Pancreas (tissue), 10 donors: Measurements from ENCODE around the gene IGLON5. TPM values are rescaled to one million over a fixed set of nuclear protein-coding genes. Genes with fewer than 3 reads are reported as not detected.

Source experiments
- ATAC-seq, 4 donors: fragments of 200-7000 bp; cut with Tn5 transposase; one replicate each; pipeline versions ENCODE4 v1.8.0 to v1.9.1; 2020; ENCODE audit warnings: mild to moderate bottlenecking in 4 of 4, moderate library complexity in 4 of 4
- DNase-seq, 6 donors: peaks; one replicate each; pipeline ENCODE4 v3.0.0-alpha.2; 2020
- FAIRE-seq: peaks from 2 replicates; lab custom pipeline; 2012; peaks lifted over from hg19 to GRCh38; lab: Jason Lieb, UNC
- H3K27ac ChIP-seq, 4 donors: fragments of 200-600 bp; sonication (generic); 1 replicate in 3 of 4; 2 replicates in 1 of 4; pipeline versions ENCODE4 v1.5.0 to v1.8.0; 2020
- H3K27me3 ChIP-seq, 4 donors: fragments of 200-600 bp; one replicate each; pipeline ENCODE4 v1.8.0; 2021
- H3K36me3 ChIP-seq, 3 donors: fragments of 200-600 bp; sonication (generic) in 1 of 3; one replicate each; pipeline versions ENCODE4 v1.5.0 to v1.8.0; 2020 to 2021
- H3K4me1 ChIP-seq, 3 donors: fragments of 200-600 bp; one replicate each; pipeline ENCODE4 v1.8.0; 2021
- H3K4me3 ChIP-seq, 4 donors: fragments of 200-600 bp; sonication (generic) in 2 of 4; one replicate each; pipeline versions ENCODE4 v1.5.0 to v1.8.0; 2020 to 2021
- H3K9me3 ChIP-seq, 4 donors: fragments of 200-600 bp; one replicate each; pipeline ENCODE4 v1.8.0; 2021
- WGBS, 2 donors: extraction: QIAGEN DNeasy Blood & Tissue Kit; methylation state at CpG; one replicate each; pipeline ENCODE4 v1.1.7; 2013; 5-methylcytosine and 5-hydroxymethylcytosine counted together
- intact Hi-C, 3 donors: fragments of 100-400 bp; cut with DNase I; formaldehyde crosslinking; loops; one replicate each; pipeline versions ENCODE4 v1.11.1 to v1.14.2; 2022
- polyA plus RNA-seq, 2 donors: library from polyadenylated mRNA; stranded (reverse); fragments of 200-250 nt; gene quantifications; one replicate each; pipeline ENCODE4 v1.2.3, GENCODE V29; 2013
- total RNA-seq, 6 donors: library from RNA; stranded (reverse); fragmentation: NEBNext Ultra II Directional in 4 of 6; extraction: Animal tissue kit (Norgen Biotek cat#: 25700) in 4 of 6; gene quantifications; one replicate each; pipeline versions ENCODE4 v1.2.1 to v1.2.4, GENCODE V29; 2021 to 2023
- TF ChIP-seq, protein P1 (sequence below), 4 donors: fragments of 200-600 bp; sonication (generic) in 3 of 4; IDR thresholded peaks; one replicate each; pipeline versions ENCODE4 v1.5.0 to v1.8.0; 2021; ENCODE audit warnings: antibody characterized with exemption in 4 of 4
- donor health status: healthy with polysubstance abuse.
- donor health status: DM: no; HTN: no; CAD: no; lungs with moderate emphysema.
- donor health status: DM: no; HTN: no; CAD: no.
- donor health status: control.
- donor health status: control.
- donor health status: Bipolar disorder and iron deficiency.
- donor health status: DM: yes; HTN: yes; CAD: no.
- donor health status: DM: no; HTN: no; CAD: no.
- donor health status: DM: no; HTN: no; CAD: no.
- donor health status: DM: yes; HTN: yes; CAD: no.

The IGLON5 gene
- total and polyA plus RNA-seq, 8 donors = 0.06 to 0.09 (median 0.07) TPM; not detected in 4

DNA sequence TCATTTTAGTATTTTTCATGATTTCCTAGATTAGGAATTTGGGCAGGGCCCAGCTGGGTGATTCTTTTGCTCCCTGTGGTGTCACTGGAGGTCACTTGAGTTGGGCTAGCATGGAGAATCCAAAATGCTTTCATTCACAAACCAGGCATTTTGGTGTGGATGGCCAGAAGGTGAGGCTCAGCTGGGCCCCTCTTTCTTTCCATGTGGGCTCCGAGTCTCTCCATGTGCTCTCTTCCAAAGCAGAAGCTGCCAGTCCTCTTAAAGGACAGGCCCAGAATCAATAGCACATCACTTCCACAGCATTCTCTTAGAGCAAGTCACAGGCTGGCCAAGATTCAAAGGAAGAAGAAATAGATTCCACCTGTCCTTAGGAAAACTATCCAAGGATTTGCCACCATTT, 21.8 kb upstream of the IGLON5 start:
- DNase-seq (no peak), ATAC-seq (no peak), FAIRE-seq (no peak)
- WGBS, 2 donors = 52 to 60% methylated on average over 1 of the region's 1 CpG
- Histone ChIP-seq H3K27me3 (peaks cover 0 to 4% (median 0%) of the 10 kb centered on the region in 4 donors), H3K36me3 (no peaks in the 10 kb centered on the region), H3K27ac (no peak overlapping the region), H3K4me1 (no peaks in the 10 kb centered on the region), H3K9me3 (no peaks in the 10 kb centered on the region), H3K4me3 (no peak overlapping the region)
- TF ChIP-seq, protein P1, sequence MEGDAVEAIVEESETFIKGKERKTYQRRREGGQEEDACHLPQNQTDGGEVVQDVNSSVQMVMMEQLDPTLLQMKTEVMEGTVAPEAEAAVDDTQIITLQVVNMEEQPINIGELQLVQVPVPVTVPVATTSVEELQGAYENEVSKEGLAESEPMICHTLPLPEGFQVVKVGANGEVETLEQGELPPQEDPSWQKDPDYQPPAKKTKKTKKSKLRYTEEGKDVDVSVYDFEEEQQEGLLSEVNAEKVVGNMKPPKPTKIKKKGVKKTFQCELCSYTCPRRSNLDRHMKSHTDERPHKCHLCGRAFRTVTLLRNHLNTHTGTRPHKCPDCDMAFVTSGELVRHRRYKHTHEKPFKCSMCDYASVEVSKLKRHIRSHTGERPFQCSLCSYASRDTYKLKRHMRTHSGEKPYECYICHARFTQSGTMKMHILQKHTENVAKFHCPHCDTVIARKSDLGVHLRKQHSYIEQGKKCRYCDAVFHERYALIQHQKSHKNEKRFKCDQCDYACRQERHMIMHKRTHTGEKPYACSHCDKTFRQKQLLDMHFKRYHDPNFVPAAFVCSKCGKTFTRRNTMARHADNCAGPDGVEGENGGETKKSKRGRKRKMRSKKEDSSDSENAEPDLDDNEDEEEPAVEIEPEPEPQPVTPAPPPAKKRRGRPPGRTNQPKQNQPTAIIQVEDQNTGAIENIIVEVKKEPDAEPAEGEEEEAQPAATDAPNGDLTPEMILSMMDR (IDR thresholded peaks at IDR 0.05) = no peak
- intact Hi-C loops = no loop called here

DNA sequence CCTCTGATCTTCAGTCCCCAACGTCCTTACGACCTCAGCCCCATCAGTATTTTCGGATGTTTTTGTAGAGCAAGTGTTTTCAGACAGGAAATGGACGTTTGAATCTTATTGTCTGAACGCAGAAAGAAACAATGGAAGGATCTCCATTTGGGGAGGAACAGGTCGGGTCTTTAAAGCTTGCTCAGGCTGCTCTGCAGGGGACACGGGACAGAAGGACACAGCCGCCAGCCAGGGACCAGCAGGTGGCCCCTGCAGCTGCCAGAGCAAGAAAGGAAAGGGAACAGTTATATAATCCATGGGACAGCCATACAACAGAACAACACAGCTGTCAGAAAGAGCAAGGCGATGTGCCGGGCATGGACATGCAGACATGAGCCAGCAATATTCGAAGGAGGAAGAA, 18.5 kb upstream of the IGLON5 start:
- Histone ChIP-seq H3K9me3 (no peaks in the 10 kb centered on the region), H3K36me3 (no peaks in the 10 kb centered on the region), H3K27me3 (peaks cover 0 to 4% (median 0%) of the 10 kb centered on the region in 4 donors), H3K4me1 (no peaks in the 10 kb centered on the region), H3K27ac (no peak overlapping the region), H3K4me3 (no peak overlapping the region)
- intact Hi-C loops = no loop called here
- ATAC-seq (no peak), DNase-seq (no peak), FAIRE-seq (no peak)
- 24 to 25% methylated on average over 11 of the region's 11 CpGs for WGBS, 2 donors
- TF ChIP-seq, protein P1 (IDR thresholded peaks at IDR 0.05) = no peak

DNA sequence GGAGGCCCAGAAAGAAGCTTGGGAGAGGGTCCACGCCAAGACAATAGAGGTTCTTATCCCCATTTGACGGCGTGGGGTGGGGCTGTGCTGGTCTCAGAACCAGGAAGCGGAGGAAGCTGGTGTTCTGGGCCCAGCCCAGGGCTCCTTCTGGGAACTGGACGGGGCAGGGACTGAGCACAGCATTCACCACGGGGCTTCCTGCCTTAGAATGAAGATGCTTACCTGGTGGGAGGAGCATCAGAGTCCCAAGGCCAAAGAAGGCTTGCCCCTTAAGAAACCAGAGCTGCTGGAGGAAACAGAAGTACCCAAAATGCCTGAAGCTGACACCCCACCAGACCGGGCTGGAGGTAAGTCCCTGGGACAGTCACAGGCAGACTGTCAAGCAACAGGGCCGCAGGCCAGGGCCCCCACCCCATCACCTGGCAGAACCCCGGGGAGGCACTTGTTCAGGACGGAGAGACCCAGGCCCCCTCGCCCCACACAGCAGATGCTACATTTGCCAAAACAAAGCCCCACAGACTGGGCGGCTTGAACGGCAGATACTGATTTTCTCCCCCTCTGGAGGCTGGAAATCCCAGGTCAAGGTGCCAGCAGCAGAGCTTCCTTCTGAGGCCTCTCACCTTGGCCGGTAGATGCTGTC, 17.8 kb upstream of the IGLON5 start:
- Histone ChIP-seq H3K27me3 (peaks cover 0 to 4% (median 0%) of the 10 kb centered on the region in 4 donors), H3K4me3 (no peak overlapping the region), H3K9me3 (no peaks in the 10 kb centered on the region), H3K27ac (no peak overlapping the region), H3K36me3 (no peaks in the 10 kb centered on the region), H3K4me1 (no peaks in the 10 kb centered on the region)
- WGBS, 2 donors = 47 to 56% methylated on average over 13 to 14 of the region's 14 CpGs
- DNase-seq = no peak
- ATAC-seq = no peak
- FAIRE-seq = no peak
- intact Hi-C loops = no loop called here
- TF ChIP-seq, protein P1 (IDR thresholded peaks at IDR 0.05) = no peak

DNA sequence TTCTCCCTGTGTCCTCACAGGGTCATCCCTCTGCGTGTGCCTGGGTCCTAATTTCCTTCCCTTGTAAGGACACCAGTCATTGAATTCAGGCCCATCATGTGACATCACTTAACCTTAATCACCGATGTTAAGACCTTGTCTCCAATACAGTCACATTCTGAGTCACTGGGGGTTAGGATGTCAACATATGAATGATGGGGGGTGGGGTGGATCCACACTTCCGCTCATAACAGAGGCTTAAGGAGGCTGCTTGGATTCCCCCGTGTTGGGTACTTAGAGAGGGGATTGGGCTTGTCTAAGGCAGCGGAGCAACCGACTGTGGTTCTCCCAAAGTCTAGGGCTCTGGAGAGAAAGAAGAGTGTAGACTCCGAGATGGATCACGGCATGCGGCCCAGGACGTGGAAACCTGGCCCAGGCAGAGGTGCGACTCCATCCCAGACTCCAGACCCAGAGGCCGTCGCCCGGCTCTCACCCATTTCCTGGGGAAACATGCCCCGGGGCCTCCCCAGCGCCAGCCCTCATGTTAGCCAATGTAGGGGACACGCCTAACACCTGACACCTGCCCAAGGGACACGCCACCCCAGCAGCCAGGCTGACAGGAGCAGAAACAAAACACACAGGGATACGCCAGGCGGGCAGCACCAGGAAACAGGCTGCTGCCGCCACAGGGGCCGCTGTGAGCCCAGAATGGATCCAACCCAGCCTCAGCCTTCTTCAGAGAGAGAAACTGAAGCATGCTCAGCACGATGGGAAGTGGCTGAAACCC, 17.1 kb upstream of the IGLON5 start:
- 49 to 59% methylated on average over 23 of the region's 23 CpGs for WGBS, 2 donors
- Histone ChIP-seq H3K27ac (no peak overlapping the region), H3K36me3 (no peaks in the 10 kb centered on the region), H3K9me3 (no peaks in the 10 kb centered on the region), H3K4me1 (no peaks in the 10 kb centered on the region), H3K4me3 (no peak overlapping the region), H3K27me3 (no peaks in the 10 kb centered on the region)
- FAIRE-seq (no peak), ATAC-seq (no peak), DNase-seq (no peak)
- TF ChIP-seq, protein P1 (IDR thresholded peaks at IDR 0.05) = no peak
- intact Hi-C loops = no loop called here

DNA sequence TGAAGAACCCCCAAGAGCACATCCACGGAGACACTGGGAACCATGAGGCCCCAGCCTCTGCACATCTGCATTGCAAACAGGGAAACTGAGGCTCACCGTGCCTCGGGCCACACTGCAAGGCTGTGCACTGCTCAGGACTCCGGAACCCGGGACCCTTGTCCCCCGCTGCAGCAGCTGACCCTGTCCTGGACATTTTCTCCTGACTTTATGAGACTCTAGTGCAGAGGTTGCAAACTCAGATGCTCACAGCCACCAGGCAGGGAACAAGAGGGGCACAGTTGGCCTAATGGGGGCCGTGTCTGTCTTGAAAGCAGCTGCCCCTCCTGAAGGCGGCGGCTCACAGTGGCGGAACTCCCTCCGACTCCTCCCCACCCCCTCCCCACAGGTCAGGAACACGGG, 16.5 kb upstream of the IGLON5 start:
- Histone ChIP-seq H3K9me3 (no peaks in the 10 kb centered on the region), H3K27me3 (no peaks in the 10 kb centered on the region), H3K27ac (no peak overlapping the region), H3K4me3 (no peak overlapping the region), H3K4me1 (no peaks in the 10 kb centered on the region), H3K36me3 (no peaks in the 10 kb centered on the region)
- TF ChIP-seq, protein P1 (IDR thresholded peaks at IDR 0.05) = no peak
- FAIRE-seq (no peak), DNase-seq (no peak), ATAC-seq (no peak)
- WGBS, 2 donors = 36 to 46% methylated on average over 10 to 12 of the region's 12 CpGs
- intact Hi-C loops = no loop called here
